Retinal pigment epithelial cell (primary cell): ENCODE data around the gene DLGAP4.

Source experiments
- DNase-seq: peaks from one replicate; pipeline ENCODE4 v3.0.0-alpha.2; 2010; ENCODE audit warnings: low read depth
- H3K4me3 ChIP-seq: 2 replicates; pipeline ENCODE4 v1.5.1; 2011; ENCODE audit warnings: mild to moderate bottlenecking, low read length, control low read depth, moderate library complexity
- CTCF ChIP-seq: conservative IDR thresholded peaks from 2 replicates; pipeline ENCODE4 v1.5.1; 2011; ENCODE audit warnings: low read depth, low read length, control low read depth, inconsistent platforms

The DLGAP4 gene

GRCh38 chr20:36266189-36266588 is 40.0 kb upstream of the DLGAP4 start:
- no peak for TF ChIP-seq CTCF
- H3K4me3 ChIP-seq: no peak overlapping the region
- no peak for DNase-seq

DNA sequence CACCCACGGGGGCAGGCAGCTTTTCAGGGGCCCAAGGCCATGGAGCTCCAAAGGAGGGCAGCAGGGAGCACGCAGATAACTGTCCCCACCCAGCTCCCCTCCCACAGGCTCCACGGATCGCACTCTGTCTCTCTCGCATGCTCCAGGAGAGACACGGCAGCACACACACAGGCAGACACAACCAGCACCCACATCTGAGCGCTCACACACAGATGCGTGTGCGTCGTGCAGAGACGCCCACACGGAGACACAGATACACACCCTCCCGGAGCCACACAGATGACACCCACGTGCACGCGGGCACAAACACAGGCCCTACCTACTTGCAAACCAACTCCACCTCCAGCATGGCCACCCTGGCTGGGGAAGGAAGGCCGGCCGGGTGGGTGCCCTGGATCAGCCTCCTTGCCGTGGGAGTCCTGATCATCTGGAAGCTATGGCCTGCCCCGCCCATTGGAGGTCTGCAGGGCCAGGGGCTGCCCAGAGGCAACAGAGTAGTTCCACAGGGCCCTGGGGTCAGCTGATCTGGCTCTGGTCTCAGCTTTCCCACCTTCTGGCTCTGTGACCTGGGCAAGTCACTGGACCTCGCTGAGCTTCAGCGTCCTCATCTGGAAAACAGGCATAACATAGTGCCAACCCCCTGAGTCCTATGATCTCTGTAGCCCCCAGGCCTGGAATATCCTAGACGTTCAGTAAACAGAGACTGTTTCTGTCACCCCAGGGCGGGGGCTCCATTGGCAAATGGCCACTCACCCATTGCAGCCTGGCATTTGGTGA is 38.3 kb upstream of the DLGAP4 start:
- H3K4me3 ChIP-seq: no peak overlapping the region
- no peak for TF ChIP-seq CTCF
- no peak for DNase-seq

DNA sequence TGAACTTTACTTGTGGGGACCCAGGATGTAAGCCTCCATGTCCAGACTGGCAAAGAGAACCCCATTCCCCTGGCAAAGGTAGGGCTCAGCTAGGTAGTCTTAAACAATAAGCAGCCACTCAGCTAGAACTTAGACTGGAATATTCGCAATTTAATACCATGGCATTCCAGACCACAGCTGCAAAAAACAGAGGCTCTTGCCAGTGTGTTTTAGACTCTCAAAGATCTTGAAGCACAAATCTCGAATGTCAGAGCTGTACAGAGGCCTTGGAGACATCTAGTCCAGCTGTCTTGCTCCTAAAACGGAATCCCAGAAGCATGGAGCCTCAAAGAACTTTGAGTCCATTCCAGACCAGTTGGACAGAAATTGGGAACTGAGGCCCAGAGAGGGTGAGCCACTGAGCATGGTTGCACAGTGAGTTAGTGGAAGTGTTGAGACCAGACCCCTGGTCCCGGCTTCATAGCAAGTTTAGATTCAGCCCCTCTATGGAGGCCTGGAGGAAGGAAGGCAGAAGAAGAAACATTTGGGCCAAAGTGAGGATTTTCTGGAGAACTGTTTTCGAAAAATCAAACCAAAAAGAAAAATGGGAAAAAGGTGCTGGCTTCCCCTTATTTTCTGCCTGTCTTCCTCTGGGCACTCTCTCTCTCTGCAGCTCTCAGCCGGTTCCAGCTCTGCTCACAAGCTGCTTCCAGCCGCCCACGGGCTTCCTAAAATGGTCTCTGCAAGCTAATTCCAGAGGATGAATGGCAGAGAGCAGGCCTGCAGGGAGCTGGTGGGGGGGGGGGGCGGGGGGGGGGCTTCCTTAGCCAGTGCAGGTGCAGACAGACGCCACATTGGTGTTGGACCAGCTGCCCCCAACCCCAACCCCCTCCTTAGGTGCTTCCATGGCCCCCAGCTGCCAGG is 37.4 kb upstream of the DLGAP4 start:
- H3K4me3 ChIP-seq: no peak overlapping the region
- TF ChIP-seq CTCF: no peak

GRCh38 chr20:36269507-36269906 is 36.6 kb upstream of the DLGAP4 start:
- no peak overlapping the region for H3K4me3 ChIP-seq
- TF ChIP-seq CTCF: no peak
- no peak for DNase-seq

More for the DNA sequence above, 37.4 kb upstream of the DLGAP4 start:
- DNase-seq: no peak

- H3K4me3 ChIP-seq: no peak overlapping the region
- TF ChIP-seq CTCF: no peak
- no peak for DNase-seq
Measured at GRCh38 chr20:36270744-36271638, 35.1 kb upstream of the DLGAP4 start.

DNA sequence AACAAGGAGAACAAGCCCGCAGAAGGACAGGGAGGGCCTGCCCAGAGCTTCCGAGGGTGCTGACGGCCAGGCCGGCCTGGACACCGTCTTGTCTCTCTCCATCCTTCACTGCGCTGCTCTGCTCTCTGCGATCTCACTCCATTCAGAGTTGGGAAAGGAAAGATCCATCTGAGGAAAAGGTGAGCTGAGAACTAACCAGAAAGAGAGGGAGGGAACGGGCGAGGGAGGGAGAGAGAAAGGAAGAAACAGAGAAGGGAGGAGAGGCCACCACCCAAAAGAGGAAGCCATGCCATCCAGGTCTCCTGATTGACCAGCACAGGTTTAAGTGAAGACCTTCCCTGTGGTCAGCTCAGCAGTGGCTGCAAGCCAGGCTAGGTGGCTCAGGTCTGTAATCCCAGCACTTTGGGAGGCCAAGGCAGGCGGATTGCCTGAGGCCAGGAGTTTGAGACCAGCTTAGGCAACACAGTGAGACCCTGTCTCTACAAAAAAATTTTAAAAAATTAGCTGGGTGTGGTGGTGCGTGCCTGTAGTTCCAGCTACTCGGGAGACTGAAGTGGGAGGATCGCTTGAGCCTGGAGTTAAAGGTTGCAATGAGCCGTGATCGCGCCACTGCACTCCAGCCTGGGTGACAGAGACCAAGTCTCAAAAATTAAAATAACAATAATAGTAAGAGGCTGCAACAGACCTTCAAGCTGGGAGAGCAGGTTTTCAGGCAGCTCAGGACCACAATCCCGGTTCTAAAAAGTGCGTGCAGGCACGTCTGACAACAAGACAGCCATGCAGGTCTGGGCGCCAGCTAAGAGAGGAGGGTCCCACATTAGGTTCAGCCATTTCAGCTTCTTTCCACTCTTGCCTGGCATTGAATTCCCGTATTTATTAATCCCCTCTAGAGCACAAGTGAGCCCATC is 34.2 kb upstream of the DLGAP4 start:
- H3K4me3 ChIP-seq: no peak overlapping the region
- TF ChIP-seq CTCF: no peak
- no peak for DNase-seq
